Neuronal stem cell (in vitro differentiated cells): Measurements from ENCODE around the gene CPVL.

ENCODE experiments used
- DNase-seq: peaks from one replicate; pipeline ENCODE4 v3.0.0-alpha.2; 2013; ENCODE audit warnings: low spot score
- H2AFZ ChIP-seq: one replicate; pipeline ENCODE4 v1.6.1; 2013; ENCODE audit warnings: mild to moderate bottlenecking, low read length, inconsistent platforms
- H2AK5ac ChIP-seq: 2 replicates; pipeline ENCODE4 v1.6.1; 2013; ENCODE audit warnings: low read depth, mild to moderate bottlenecking, inconsistent platforms, low read length, moderate library complexity, mixed read lengths
- H2BK120ac ChIP-seq: 2 replicates; pipeline ENCODE4 v1.6.1; 2013; ENCODE audit warnings: low read depth, mild to moderate bottlenecking, inconsistent platforms, low read length, moderate library complexity, mixed read lengths
- H2BK12ac ChIP-seq: one replicate; pipeline ENCODE4 v1.6.1; 2013; ENCODE audit warnings: low read length, inconsistent platforms
- H2BK15ac ChIP-seq: 2 replicates; pipeline ENCODE4 v1.6.1; 2013; ENCODE audit warnings: mild to moderate bottlenecking, low read length, inconsistent platforms, mixed read lengths
- H2BK5ac ChIP-seq: one replicate; pipeline ENCODE4 v1.6.1; 2013; ENCODE audit warnings: inconsistent platforms, mild to moderate bottlenecking, low read length, moderate library complexity
- H3K14ac ChIP-seq: one replicate; pipeline ENCODE4 v1.6.1; 2013; ENCODE audit warnings: low read length, inconsistent platforms
- H3K18ac ChIP-seq: 2 replicates; pipeline ENCODE4 v1.6.1; 2013; ENCODE audit warnings: low read length, inconsistent platforms
- H3K23ac ChIP-seq: 2 replicates; pipeline ENCODE4 v1.6.1; 2013; ENCODE audit warnings: low read depth, mild to moderate bottlenecking, mixed read lengths, low read length, inconsistent platforms; ENCODE audit not compliant: poor library complexity
- H3K27ac ChIP-seq: replicated peaks from 3 replicates; pipeline ENCODE4 v1.5.1; 2013; ENCODE audit warnings: low read length, inconsistent platforms
- H3K27me3 ChIP-seq, 3 experiments: 2 replicates each; pipeline ENCODE4 v1.6.1; 2013; ENCODE audit warnings: low read length in 3 of 3, mild to moderate bottlenecking in 2 of 3, inconsistent platforms in 1 of 3, low read depth in 1 of 3, mixed read lengths in 1 of 3, moderate library complexity in 1 of 3; ENCODE audit not compliant: control insufficient read depth in 3 of 3, insufficient read depth in 3 of 3
- H3K36me3 ChIP-seq, 2 donors: replicated peaks in 1 of 2; 2 replicates each; pipeline ENCODE4 v1.6.1; 2013; ENCODE audit warnings: low read length in 2 of 2; ENCODE audit not compliant: control insufficient read depth in 2 of 2, insufficient read depth in 2 of 2
- H3K4ac ChIP-seq: 2 replicates; pipeline ENCODE4 v1.6.1; 2013; ENCODE audit warnings: inconsistent platforms, mild to moderate bottlenecking, low read length, moderate library complexity
- H3K4me1 ChIP-seq, 2 donors: 1 replicate in 1 of 2; 2 replicates in 1 of 2; pipeline ENCODE4 v1.6.1; 2013; ENCODE audit warnings: low read length in 2 of 2, low read depth in 1 of 2; ENCODE audit not compliant: control insufficient read depth in 2 of 2, insufficient read depth in 1 of 2
- H3K4me2 ChIP-seq: one replicate; pipeline ENCODE4 v1.6.1; 2013; ENCODE audit warnings: mild to moderate bottlenecking, low read length, inconsistent platforms; ENCODE audit not compliant: insufficient read depth, poor library complexity, severe bottlenecking
- H3K4me3 ChIP-seq, 2 donors: 2 replicates each; pipeline ENCODE4 v1.5.1; 2013; ENCODE audit warnings: low read length in 2 of 2, mild to moderate bottlenecking in 2 of 2, inconsistent platforms in 1 of 2, moderate library complexity in 1 of 2
- H3K79me1 ChIP-seq: one replicate; pipeline ENCODE4 v1.6.1; 2013; ENCODE audit warnings: low read depth, mild to moderate bottlenecking, inconsistent platforms, low read length, moderate library complexity
- H3K9ac ChIP-seq: one replicate; pipeline ENCODE4 v1.6.1; 2013; ENCODE audit warnings: mild to moderate bottlenecking, low read depth, low read length, inconsistent platforms; ENCODE audit not compliant: poor library complexity
- H3K9me3 ChIP-seq, 2 donors: replicated peaks in 1 of 2; 2 replicates each; pipeline versions ENCODE3 to v1.6.1; 2013; ENCODE audit warnings: low read length in 2 of 2, mild to moderate bottlenecking in 2 of 2, inconsistent platforms in 1 of 2, low read depth in 1 of 2, mixed read lengths in 1 of 2, moderate library complexity in 1 of 2; ENCODE audit not compliant: control insufficient read depth in 2 of 2, insufficient read depth in 1 of 2
- H4K8ac ChIP-seq: one replicate; pipeline ENCODE4 v1.6.1; 2013; ENCODE audit warnings: low read depth, mild to moderate bottlenecking, inconsistent platforms, low read length, moderate library complexity
- H4K91ac ChIP-seq: one replicate; pipeline ENCODE4 v1.6.1; 2013; ENCODE audit warnings: low read length, low read depth, mild to moderate bottlenecking, inconsistent platforms; ENCODE audit not compliant: poor library complexity
- WGBS, 2 donors: extraction: QIAGEN DNeasy Blood & Tissue Kit; methylation state at CpG; one replicate each; pipeline ENCODE4 v1.1.7; 2013; ENCODE audit warnings: missing lambda C conversion rate in 2 of 2, mixed read lengths in 1 of 2; ENCODE audit not compliant: insufficient read length in 2 of 2, insufficient replicate concordance in 1 of 2; ENCODE audit errors: extremely low coverage in 2 of 2; 5-methylcytosine and 5-hydroxymethylcytosine counted together

Gene CPVL

DNA sequence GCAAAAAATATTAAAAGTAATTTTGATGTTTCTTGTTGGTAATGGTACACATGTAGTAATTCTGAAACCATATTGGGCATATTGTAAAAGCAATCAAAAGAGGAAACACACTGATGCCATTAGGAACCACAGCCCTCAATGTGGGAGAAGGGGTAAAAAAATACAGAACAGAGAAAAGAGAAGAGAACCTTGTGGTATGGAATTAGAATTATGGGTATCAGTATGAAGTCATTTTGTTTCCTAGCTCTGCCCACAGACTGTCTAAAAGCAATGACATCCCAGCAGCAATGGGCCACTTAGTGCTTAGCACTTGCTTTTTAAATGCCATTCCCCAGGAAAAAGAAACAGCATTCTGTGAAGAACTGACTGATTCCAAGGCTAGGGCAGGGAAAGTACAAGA, 61.5 kb downstream of the CPVL start:
- Histone ChIP-seq H2BK15ac (no peak overlapping the region), H3K14ac (no peak overlapping the region), H2BK5ac (no peak overlapping the region), H3K36me3 (peaks cover 0 to 3% of the 10 kb centered on the region in 2 donors), H3K4me3 (no peak overlapping the region), H2AFZ (no peak overlapping the region), H2AK5ac (no peak overlapping the region), H3K4me2 (no peak overlapping the region), H3K4me1 (no peaks in the 10 kb centered on the region), H3K4ac (no peak overlapping the region), H3K27ac (no peak overlapping the region), H3K27me3 (no peaks in the 10 kb centered on the region), H2BK12ac (no peak overlapping the region), H3K9me3 (no peaks in the 10 kb centered on the region), H2BK120ac (no peak overlapping the region), H4K8ac (no peak overlapping the region), H3K9ac (no peak overlapping the region), H3K79me1 (no peaks in the 10 kb centered on the region), H4K91ac (no peak overlapping the region), H3K23ac (no peak overlapping the region), H3K18ac (no peak overlapping the region)
- DNase-seq = no peak

DNA sequence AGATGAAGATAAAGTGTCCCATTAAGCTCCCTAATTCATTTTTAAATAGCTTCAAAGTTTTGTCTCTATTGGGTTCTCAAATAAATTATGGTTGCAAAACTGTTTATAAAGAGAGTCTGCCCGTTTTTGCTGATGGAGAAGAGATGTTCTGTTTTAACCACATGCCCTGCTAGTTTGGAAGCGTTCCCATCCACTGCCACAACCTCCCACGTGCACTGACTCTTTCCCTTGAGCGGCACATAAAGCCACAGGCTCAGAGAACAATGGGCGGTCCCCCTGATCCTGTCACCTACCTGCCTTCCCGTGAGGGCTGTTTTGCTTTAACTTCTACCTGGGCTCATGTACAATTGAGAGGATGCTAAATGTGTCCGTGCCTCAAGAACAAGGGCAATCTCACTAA, 65.5 kb downstream of the CPVL start:
- no peak overlapping the region for H3K9ac ChIP-seq
- no peak overlapping the region for H2BK15ac ChIP-seq
- no peak overlapping the region for H3K14ac ChIP-seq
- H2BK120ac ChIP-seq = no peak overlapping the region
- H3K4me2 ChIP-seq = no peak overlapping the region
- no peak overlapping the region for H3K27ac ChIP-seq
- H3K27me3 ChIP-seq = no peaks in the 10 kb centered on the region
- DNase-seq = no peak
- no peak overlapping the region for H4K8ac ChIP-seq
- H3K23ac ChIP-seq = no peak overlapping the region
- H4K91ac ChIP-seq = no peak overlapping the region
- peaks cover 0 to 2% of the 10 kb centered on the region in 2 donors for H3K36me3 ChIP-seq
- H2BK5ac ChIP-seq = no peak overlapping the region
- no CpG with 5 or more reads among the region's 7 CpGs for WGBS, 2 donors
- no peaks in the 10 kb centered on the region for H3K9me3 ChIP-seq
- H2AK5ac ChIP-seq = no peak overlapping the region
- no peak overlapping the region for H3K4ac ChIP-seq
- no peaks in the 10 kb centered on the region for H3K79me1 ChIP-seq
- H2AFZ ChIP-seq = no peak overlapping the region
- no peak overlapping the region for H2BK12ac ChIP-seq
- H3K18ac ChIP-seq = no peak overlapping the region
- no peaks in the 10 kb centered on the region for H3K4me1 ChIP-seq
- H3K4me3 ChIP-seq = no peak overlapping the region

DNA sequence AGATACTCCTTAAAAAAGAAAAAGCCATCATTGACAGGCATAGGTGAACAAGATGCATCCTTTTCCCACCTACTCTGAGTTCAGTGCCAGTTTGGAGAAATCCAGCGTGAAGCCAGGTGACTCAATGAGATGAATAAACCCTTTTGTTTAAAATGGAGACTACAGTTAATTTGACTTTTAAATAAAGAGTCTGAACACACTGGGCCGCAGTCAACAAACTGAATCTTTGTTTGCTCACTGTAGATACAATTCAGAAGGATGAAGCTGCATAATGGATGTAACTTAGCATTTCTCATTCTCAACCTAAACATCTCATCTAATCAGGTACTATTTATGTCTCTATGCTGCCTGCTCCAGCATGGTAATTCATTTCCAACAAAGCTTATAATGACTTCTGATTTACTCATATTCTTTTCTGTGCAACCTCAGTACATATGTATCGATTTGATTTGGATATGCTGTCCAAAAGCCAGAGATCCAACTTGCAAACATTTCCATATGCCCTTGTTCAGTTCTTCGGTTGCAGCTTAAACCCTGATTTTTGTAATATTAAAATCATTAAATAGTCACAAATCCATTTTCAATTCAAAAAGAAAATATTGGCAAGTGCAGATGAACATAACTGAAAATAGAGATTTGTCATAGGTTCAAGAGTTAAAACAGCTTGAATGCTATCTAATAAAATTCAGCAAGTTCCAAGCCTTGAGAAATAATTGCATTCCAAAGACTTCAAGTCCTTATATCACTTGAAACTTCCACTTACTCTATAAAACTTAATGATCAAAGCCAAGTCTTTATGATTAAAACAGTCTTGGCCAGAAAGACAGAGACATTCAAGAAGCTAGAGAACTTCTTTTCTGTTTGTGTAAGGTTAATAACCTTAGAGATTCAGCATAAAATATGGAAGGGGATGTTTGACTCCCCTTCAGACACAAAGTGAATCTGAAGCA, 67.8 kb downstream of the CPVL start:
- Histone ChIP-seq H3K27ac (no peak overlapping the region), H3K14ac (no peak overlapping the region), H3K36me3 (no peaks in the 10 kb centered on the region), H3K23ac (no peak overlapping the region), H3K4ac (no peak overlapping the region), H2BK12ac (no peak overlapping the region), H2AFZ (no peak overlapping the region), H3K9ac (no peak overlapping the region), H4K8ac (no peak overlapping the region), H2AK5ac (no peak overlapping the region), H3K4me3 (no peak overlapping the region), H2BK5ac (no peak overlapping the region), H3K4me1 (peaks cover 0 to 2% of the 10 kb centered on the region in 2 donors), H3K27me3 (no peaks in the 10 kb centered on the region), H2BK15ac (no peak overlapping the region), H3K9me3 (no peaks in the 10 kb centered on the region), H3K18ac (no peak overlapping the region), H3K4me2 (no peak overlapping the region), H2BK120ac (no peak overlapping the region), H3K79me1 (no peaks in the 10 kb centered on the region), H4K91ac (no peak overlapping the region)
- no CpG with 5 or more reads among the region's 4 CpGs for WGBS, 2 donors
- DNase-seq = no peak

DNA sequence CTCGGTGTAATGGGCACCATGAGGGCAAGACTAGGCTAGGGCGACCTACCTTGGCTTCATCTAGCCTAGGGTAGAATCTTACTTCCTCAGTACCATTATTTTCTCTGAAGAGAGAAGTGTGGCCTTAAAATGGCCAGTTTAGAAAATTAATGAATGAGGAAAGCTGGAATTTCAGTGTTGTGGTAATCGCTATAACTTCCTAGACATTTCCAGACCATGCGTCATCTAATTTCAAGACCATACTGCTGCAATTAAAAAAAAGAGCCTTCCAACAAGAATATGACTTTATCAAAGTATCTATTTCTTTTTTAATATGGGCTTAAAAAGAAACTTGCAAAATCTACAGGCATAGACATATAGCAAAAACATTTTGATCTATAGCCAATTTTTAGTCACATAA, 68.5 kb downstream of the CPVL start:
- no peaks in the 10 kb centered on the region for H3K27me3 ChIP-seq
- H3K4ac ChIP-seq = no peak overlapping the region
- H3K4me1 ChIP-seq = peaks cover 0 to 2% of the 10 kb centered on the region in 2 donors
- H3K9ac ChIP-seq = no peak overlapping the region
- no peak overlapping the region for H3K4me2 ChIP-seq
- no peak overlapping the region for H3K18ac ChIP-seq
- no peaks in the 10 kb centered on the region for H3K9me3 ChIP-seq
- H3K27ac ChIP-seq = no peak overlapping the region
- no peak overlapping the region for H4K8ac ChIP-seq
- WGBS, 2 donors = no CpG with 5 or more reads among the region's 4 CpGs
- H4K91ac ChIP-seq = no peak overlapping the region
- no peak overlapping the region for H2BK12ac ChIP-seq
- H3K36me3 ChIP-seq = no peaks in the 10 kb centered on the region
- no peak overlapping the region for H2BK5ac ChIP-seq
- no peak overlapping the region for H2AFZ ChIP-seq
- H3K14ac ChIP-seq = no peak overlapping the region
- no peak overlapping the region for H2BK120ac ChIP-seq
- no peak for DNase-seq
- H2AK5ac ChIP-seq = no peak overlapping the region
- H3K23ac ChIP-seq = no peak overlapping the region
- H3K4me3 ChIP-seq = no peak overlapping the region
- no peaks in the 10 kb centered on the region for H3K79me1 ChIP-seq
- no peak overlapping the region for H2BK15ac ChIP-seq
